ENCODE measurements around the gene BACE2.
A peak's percentile ranks its signal among the peaks of the same experiment; 100 is the strongest.

BACE2 gene

DNA sequence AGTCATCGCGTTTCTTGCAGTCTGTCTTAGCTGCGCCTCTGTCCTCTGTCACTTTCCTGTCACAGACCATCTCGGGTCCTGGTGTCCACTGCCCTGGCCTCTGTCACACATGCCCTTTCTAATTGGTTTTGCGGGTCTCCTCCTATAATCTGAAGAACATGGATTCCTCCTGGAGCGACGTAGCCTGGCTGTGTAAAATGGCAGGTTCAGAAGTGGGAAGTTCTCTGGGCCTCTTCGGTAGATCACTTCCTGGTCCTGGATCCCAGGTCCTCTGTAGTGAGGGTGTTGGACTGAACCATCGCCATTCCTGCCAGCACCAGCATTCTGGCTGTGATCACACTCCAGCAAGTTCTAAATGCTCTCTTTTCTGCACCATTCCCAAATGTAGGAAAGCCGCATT is 149.5 kb downstream of the BACE2 start:
- Histone ChIP-seq H3K4me3 (ENCODE audit: control insufficient read depth in 1 of 7, extremely low read depth in 1 of 7, insufficient read depth in 4 of 7, low read depth in 2 of 7, low read length in 6 of 7) (peak overlapping the region in 2 of 7 experiments; percentile 65 to 74), H3K27me3 (replicated peaks in 2 of 5; ENCODE audit: control insufficient read depth in 4 of 5, insufficient read depth in 5 of 5, low read length in 4 of 5) (peaks cover 0 to 35% (median 19%) of the 10 kb centered on the region in 5 experiments), H3K36me3 (ENCODE audit: control insufficient read depth in 4 of 4, insufficient read depth in 4 of 4, low read length in 3 of 4) (no peaks in the 10 kb centered on the region), H3K9me3 (ENCODE audit: control extremely low read depth in 1 of 5, control insufficient read depth in 4 of 5, insufficient read depth in 2 of 5, low read depth in 1 of 5, low read length in 4 of 5) (no peaks in the 10 kb centered on the region), H3K4me1 (ENCODE audit: control extremely low read depth in 1 of 4, control insufficient read depth in 4 of 4, insufficient read depth in 4 of 4, low read length in 3 of 4) (peaks cover 2 to 15% (median 8%) of the 10 kb centered on the region in 4 experiments), H3K27ac (ENCODE audit: insufficient read depth in 1 of 2, low read depth in 1 of 2, low read length in 2 of 2, poor library complexity in 1 of 2, severe bottlenecking in 2 of 2) (no peak overlapping the region)
- POLR2A ChIA-PET = no interaction called here
- CTCF ChIA-PET = no interaction called here
- 76% methylated on average over 8 of the region's 10 CpGs for WGBS (ENCODE audit: insufficient coverage)
- no peak for DNase-seq

DNA sequence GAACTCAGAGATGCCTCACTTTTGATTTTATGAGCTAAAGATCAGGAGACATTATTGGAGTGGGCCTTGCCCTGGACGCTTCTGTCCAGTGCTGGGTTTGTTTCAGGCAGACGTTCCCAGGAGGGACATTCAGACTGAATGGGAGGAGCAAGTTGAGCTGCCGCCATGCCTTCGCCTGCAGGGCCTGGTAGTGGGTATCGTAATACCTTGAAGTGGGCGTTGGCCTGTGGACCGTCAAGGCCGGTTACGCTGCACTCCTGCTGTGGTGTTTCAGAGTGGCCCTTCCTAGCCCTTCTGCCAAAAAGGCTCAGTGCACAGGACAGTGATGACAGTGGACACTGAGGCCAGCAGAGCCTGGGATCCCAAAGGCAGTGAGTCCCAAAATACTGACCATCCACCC is 150.3 kb downstream of the BACE2 start:
- H3K27ac ChIP-seq (ENCODE audit: insufficient read depth in 1 of 2, low read depth in 1 of 2, low read length in 2 of 2, poor library complexity in 1 of 2, severe bottlenecking in 2 of 2) = no peak overlapping the region
- no peaks in the 10 kb centered on the region for H3K9me3 ChIP-seq (ENCODE audit: control extremely low read depth in 1 of 5, control insufficient read depth in 4 of 5, insufficient read depth in 2 of 5, low read depth in 1 of 5, low read length in 4 of 5)
- ChIA-PET POLR2A (no interaction called here), CTCF (interaction anchor here (2.0 kb wide), 1 partner anchor 35 kb away, joined by 4 read pairs; no protein-coding TSS in a partner anchor)
- H3K4me1 ChIP-seq (ENCODE audit: control extremely low read depth in 1 of 4, control insufficient read depth in 4 of 4, insufficient read depth in 4 of 4, low read length in 3 of 4) = peaks cover 2 to 15% (median 8%) of the 10 kb centered on the region in 4 experiments
- 94% methylated on average over 7 of the region's 9 CpGs for WGBS (ENCODE audit: insufficient coverage)
- no peak overlapping the region for H3K4me3 ChIP-seq (ENCODE audit: control insufficient read depth in 1 of 7, extremely low read depth in 1 of 7, insufficient read depth in 4 of 7, low read depth in 2 of 7, low read length in 6 of 7)
- no peak for DNase-seq
- H3K27me3 ChIP-seq (replicated peaks in 2 of 5; ENCODE audit: control insufficient read depth in 4 of 5, insufficient read depth in 5 of 5, low read length in 4 of 5) = peaks cover 0 to 32% (median 19%) of the 10 kb centered on the region in 5 experiments
- no peaks in the 10 kb centered on the region for H3K36me3 ChIP-seq (ENCODE audit: control insufficient read depth in 4 of 4, insufficient read depth in 4 of 4, low read length in 3 of 4)

DNA sequence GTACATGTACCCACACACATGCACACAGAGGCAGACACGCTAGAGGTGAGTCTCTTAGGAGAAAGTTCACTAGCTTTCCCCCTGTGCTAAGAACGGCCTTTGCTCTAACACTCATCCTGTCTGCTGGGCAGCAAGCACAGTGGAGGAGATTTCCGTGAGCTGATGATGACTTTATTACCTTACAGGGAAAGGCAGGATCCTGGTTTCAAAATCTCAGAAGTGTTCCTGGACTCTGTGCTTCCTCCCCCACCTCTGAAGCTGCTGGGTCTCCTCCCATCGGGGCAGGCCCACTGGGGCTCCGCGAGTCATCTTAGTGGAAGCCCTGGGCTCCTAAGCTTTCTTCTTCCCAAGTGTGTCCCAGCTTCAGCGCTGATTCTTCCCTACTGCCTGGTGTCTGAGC is 151.3 kb downstream of the BACE2 start:
- H3K27me3 ChIP-seq (replicated peaks in 2 of 5; ENCODE audit: control insufficient read depth in 4 of 5, insufficient read depth in 5 of 5, low read length in 4 of 5) = peaks cover 0 to 32% (median 19%) of the 10 kb centered on the region in 5 experiments
- no peak for DNase-seq
- ChIA-PET CTCF (interaction anchor here (0.6 to 2.0 kb wide), 2 partner anchors 36 to 780 kb away, joined by 3 to 4 read pairs; no protein-coding TSS in a partner anchor), POLR2A (no interaction called here)
- no peak overlapping the region for H3K27ac ChIP-seq (ENCODE audit: insufficient read depth in 1 of 2, low read depth in 1 of 2, low read length in 2 of 2, poor library complexity in 1 of 2, severe bottlenecking in 2 of 2)
- H3K4me1 ChIP-seq (ENCODE audit: control extremely low read depth in 1 of 4, control insufficient read depth in 4 of 4, insufficient read depth in 4 of 4, low read length in 3 of 4) = peaks cover 2 to 15% (median 8%) of the 10 kb centered on the region in 4 experiments
- H3K9me3 ChIP-seq (ENCODE audit: control extremely low read depth in 1 of 5, control insufficient read depth in 4 of 5, insufficient read depth in 2 of 5, low read depth in 1 of 5, low read length in 4 of 5) = no peaks in the 10 kb centered on the region
- WGBS (ENCODE audit: insufficient coverage) = 98% methylated on average over 7 of the region's 7 CpGs
- no peaks in the 10 kb centered on the region for H3K36me3 ChIP-seq (ENCODE audit: control insufficient read depth in 4 of 4, insufficient read depth in 4 of 4, low read length in 3 of 4)
- H3K4me3 ChIP-seq (ENCODE audit: control insufficient read depth in 1 of 7, extremely low read depth in 1 of 7, insufficient read depth in 4 of 7, low read depth in 2 of 7, low read length in 6 of 7) = no peak overlapping the region

DNA sequence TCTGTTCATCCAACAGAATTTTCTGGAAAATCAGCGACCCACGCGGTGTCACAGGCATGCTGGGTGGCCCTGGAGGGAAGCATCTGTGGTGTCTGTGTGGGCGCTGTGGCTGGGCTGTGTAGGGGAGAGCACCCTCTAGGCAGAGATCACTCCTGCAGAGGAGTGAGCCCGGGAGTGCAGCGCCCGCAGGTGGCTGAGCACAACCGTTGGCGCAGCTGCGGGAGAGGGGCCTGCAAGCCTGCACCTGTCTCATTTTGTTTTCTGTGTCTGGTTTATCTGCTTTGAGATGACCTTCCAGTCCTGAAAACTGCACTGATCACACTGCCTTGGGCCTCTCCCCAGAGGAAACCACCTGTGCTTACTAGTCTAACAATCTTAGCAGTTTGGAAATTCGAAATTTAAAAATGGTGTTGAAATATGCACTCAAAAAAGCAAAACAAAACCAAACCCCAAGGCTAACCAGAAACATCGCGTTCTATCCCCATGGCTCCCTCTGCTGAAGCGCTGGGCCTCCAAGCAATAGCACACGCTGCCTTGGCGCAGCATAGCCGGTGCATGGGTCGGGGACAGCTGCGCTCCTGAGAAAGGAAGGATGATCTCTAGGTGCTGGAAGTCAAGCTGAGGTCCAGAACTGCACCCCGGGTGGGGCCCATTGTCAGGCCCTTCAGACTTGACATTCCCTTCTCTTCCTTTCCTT is 153.4 kb downstream of the BACE2 start:
- H3K27ac ChIP-seq (ENCODE audit: insufficient read depth in 1 of 2, low read depth in 1 of 2, low read length in 2 of 2, poor library complexity in 1 of 2, severe bottlenecking in 2 of 2) = no peak overlapping the region
- no peaks in the 10 kb centered on the region for H3K36me3 ChIP-seq (ENCODE audit: control insufficient read depth in 4 of 4, insufficient read depth in 4 of 4, low read length in 3 of 4)
- H3K27me3 ChIP-seq (replicated peaks in 2 of 5; ENCODE audit: control insufficient read depth in 4 of 5, insufficient read depth in 5 of 5, low read length in 4 of 5) = peaks cover 0 to 20% (median 14%) of the 10 kb centered on the region in 5 experiments
- H3K9me3 ChIP-seq (ENCODE audit: control extremely low read depth in 1 of 5, control insufficient read depth in 4 of 5, insufficient read depth in 2 of 5, low read depth in 1 of 5, low read length in 4 of 5) = no peaks in the 10 kb centered on the region
- CTCF ChIA-PET = no interaction called here
- H3K4me1 ChIP-seq (ENCODE audit: control extremely low read depth in 1 of 4, control insufficient read depth in 4 of 4, insufficient read depth in 4 of 4, low read length in 3 of 4) = peaks cover 2 to 12% (median 7%) of the 10 kb centered on the region in 4 experiments
- WGBS (ENCODE audit: insufficient coverage) = 94% methylated on average over 19 of the region's 20 CpGs
- POLR2A ChIA-PET = no interaction called here
- H3K4me3 ChIP-seq (ENCODE audit: control insufficient read depth in 1 of 7, extremely low read depth in 1 of 7, insufficient read depth in 4 of 7, low read depth in 2 of 7, low read length in 6 of 7) = no peak overlapping the region
- no peak for DNase-seq

DNA sequence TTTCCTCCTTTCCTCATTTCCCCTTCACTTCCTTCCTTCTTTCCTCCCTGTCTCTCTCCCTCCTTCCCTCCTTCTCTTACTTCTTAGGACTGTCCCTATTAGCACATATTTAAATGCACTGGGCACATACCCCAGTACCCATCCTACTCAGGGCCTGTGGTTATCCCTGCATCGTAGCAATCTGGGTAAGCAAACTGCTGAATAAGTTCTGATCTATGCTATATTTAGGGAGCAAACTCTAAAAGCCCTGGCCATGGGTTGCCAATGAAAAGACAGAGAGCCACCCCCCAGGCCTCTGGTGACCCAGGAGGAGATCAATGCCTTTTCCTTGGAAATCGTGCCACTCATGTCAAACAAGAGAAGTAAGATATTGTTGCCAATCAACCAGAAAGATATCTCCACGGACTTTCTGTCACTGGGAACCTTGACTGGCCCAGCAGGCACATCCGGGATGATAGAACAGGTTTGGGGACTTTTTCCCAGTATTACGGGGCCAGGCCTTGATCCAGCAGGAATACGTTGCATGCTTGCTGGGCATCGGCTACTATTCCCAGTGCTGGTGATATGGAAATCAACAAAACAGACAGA is 154.0 kb downstream of the BACE2 start:
- 98% methylated on average over 6 of the region's 7 CpGs for WGBS (ENCODE audit: insufficient coverage)
- POLR2A ChIA-PET = no interaction called here
- CTCF ChIA-PET = no interaction called here

DNA sequence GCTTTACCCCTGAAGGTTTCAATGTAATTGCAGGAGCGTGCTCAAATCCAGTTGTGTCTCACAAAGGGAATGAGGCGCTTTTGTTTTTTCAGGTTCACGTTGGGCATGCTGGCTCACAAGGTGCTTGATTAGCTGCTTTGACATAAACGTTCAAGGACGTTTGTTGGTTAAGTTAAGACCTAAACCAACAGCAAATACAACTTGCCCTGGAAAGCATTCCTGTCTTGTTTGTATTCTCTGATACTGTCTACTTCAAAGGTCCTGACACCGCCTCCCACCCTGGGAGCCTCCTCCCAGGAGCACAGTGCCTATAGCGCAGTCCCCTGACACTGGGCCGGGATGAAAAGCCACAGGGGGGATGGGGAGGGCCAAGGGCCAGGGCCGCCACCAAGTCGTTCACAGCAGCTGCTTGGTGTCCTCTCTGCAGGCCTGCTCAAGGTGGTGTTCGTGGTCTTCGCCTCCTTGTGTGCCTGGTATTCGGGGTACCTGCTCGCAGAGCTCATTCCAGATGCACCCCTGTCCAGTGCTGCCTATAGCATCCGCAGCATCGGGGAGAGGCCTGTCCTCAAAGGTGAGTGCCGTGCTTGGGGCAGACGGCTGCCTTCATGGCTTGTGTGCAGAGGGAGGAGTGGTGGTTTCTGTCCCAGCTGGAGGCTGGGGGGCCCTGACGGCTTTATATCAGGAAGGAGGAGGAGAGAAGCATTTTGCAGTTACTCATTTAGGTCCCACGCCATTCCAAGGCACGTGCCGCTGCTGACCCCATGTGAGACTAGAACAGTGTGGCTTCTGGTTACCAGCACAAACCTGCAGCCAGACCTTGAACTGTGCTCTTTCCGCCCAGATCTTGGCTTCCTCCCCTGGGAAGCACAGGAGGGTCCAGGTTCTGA is 154.8 kb downstream of the BACE2 start:
- no peak overlapping the region for H3K27ac ChIP-seq (ENCODE audit: insufficient read depth in 1 of 2, low read depth in 1 of 2, low read length in 2 of 2, poor library complexity in 1 of 2, severe bottlenecking in 2 of 2)
- CTCF ChIA-PET = no interaction called here
- WGBS (ENCODE audit: insufficient coverage) = 96% methylated on average over 14 of the region's 23 CpGs
- DNase-seq = no peak
- POLR2A ChIA-PET = no interaction called here
- peaks cover 0 to 8% (median 6%) of the 10 kb centered on the region in 5 experiments for H3K27me3 ChIP-seq (replicated peaks in 2 of 5; ENCODE audit: control insufficient read depth in 4 of 5, insufficient read depth in 5 of 5, low read length in 4 of 5)
- no peak overlapping the region for H3K4me3 ChIP-seq (ENCODE audit: control insufficient read depth in 1 of 7, extremely low read depth in 1 of 7, insufficient read depth in 4 of 7, low read depth in 2 of 7, low read length in 6 of 7)
- no peaks in the 10 kb centered on the region for H3K4me1 ChIP-seq (ENCODE audit: control extremely low read depth in 1 of 4, control insufficient read depth in 4 of 4, insufficient read depth in 4 of 4, low read length in 3 of 4)
- no peaks in the 10 kb centered on the region for H3K36me3 ChIP-seq (ENCODE audit: control insufficient read depth in 4 of 4, insufficient read depth in 4 of 4, low read length in 3 of 4)
- H3K9me3 ChIP-seq (ENCODE audit: control extremely low read depth in 1 of 5, control insufficient read depth in 4 of 5, insufficient read depth in 2 of 5, low read depth in 1 of 5, low read length in 4 of 5) = no peaks in the 10 kb centered on the region

More for the DNA sequence above, 154.0 kb downstream of the BACE2 start:
- Histone ChIP-seq H3K27ac (ENCODE audit: insufficient read depth in 1 of 2, low read depth in 1 of 2, low read length in 2 of 2, poor library complexity in 1 of 2, severe bottlenecking in 2 of 2) (no peak overlapping the region), H3K9me3 (ENCODE audit: control extremely low read depth in 1 of 5, control insufficient read depth in 4 of 5, insufficient read depth in 2 of 5, low read depth in 1 of 5, low read length in 4 of 5) (no peaks in the 10 kb centered on the region), H3K4me3 (ENCODE audit: control insufficient read depth in 1 of 7, extremely low read depth in 1 of 7, insufficient read depth in 4 of 7, low read depth in 2 of 7, low read length in 6 of 7) (no peak overlapping the region), H3K27me3 (replicated peaks in 2 of 5; ENCODE audit: control insufficient read depth in 4 of 5, insufficient read depth in 5 of 5, low read length in 4 of 5) (peaks cover 0 to 14% (median 13%) of the 10 kb centered on the region in 5 experiments), H3K36me3 (ENCODE audit: control insufficient read depth in 4 of 4, insufficient read depth in 4 of 4, low read length in 3 of 4) (no peaks in the 10 kb centered on the region), H3K4me1 (ENCODE audit: control extremely low read depth in 1 of 4, control insufficient read depth in 4 of 4, insufficient read depth in 4 of 4, low read length in 3 of 4) (peaks cover 0 to 6% (median 3%) of the 10 kb centered on the region in 4 experiments)
- no peak for DNase-seq

All from common myeloid progenitor, CD34-positive (primary cell).